ENCODE results near the gene INPP5D.

DNA sequence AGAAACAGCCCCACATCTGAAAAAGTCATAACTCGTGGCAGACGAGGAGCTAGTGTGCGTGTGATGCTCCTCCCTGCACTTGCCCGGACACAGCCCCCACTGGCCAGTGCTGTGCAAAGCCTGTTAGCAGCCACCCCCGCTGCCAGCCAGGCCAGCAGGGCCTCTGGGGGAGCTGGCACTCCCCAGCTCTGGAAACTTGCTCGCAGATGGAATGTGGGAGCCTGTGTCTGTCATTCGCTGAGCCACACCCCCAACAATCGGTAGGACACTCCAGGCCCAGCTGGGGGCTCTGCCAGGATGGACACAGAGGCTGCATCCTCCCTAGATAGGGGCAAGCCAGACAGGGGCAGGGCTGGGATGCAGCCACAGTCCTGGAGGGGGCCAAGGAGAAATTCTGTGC lies 128.9 kb downstream of the INPP5D start:
- TF ChIP-seq GATA3 (IDR thresholded peaks at IDR 0.05; ENCODE audit: low read depth, low read length) (no peak), GATA2 (IDR thresholded peaks at IDR 0.05; ENCODE audit: low read depth, low read length) (no peak)

Data from SH-SY5Y (cell line).